Myocyte (in vitro differentiated cells): ENCODE results near the gene CLTB. TPM values are rescaled to one million over a fixed set of nuclear protein-coding genes. Genes with fewer than 3 reads are reported as not detected.

Experiments used
- DNase-seq: peaks from one replicate; pipeline ENCODE4 v3.0.0-alpha.2; 2012; ENCODE audit warnings: low read depth
- total RNA-seq: library from RNA; depleted of rRNA; stranded (reverse); fragments of >200 nt; gene quantifications from 2 replicates; pipeline ENCODE4 v1.2.3, GENCODE V29; 2014

The CLTB gene
- total RNA-seq, 1 donor from 2014 or later = 223 TPM

DNA sequence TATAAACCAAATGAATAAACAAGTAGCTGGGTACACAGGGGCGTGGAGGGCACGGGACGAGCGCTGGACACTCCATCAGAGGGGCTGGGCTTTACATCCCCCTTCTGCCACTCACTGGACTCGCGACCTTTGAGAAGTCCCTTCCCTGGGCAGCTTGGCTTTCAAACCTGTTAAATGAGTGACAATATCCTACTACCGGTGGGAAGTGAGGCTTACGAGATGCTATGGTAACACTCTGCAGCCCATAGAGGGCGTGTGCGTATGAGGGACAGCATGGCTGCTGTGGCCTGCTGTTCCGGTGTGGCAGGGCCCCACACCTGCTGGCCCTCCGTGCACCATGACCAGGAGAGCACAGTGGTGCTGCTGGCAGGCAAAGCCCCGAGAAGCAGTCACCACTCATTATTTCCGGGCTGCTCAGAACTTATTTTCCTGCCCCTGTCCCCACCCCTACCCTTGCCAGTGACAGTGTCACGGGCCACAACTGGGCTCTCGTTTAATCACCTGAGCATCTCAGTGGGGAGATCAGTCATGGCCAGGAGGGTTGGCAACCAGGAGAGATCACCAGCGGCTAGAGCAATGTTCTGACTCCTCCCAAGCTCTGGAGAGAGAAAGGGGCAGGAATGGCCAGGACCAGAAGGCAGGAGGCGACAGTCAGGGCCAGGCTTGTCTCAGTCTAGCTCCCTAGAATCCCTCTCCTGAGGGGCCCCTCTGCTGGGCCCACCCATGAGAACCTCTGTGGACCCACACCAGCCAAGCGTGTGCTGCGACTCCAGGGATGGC, 10.5 kb downstream of the CLTB start:
- no peak for DNase-seq

DNA sequence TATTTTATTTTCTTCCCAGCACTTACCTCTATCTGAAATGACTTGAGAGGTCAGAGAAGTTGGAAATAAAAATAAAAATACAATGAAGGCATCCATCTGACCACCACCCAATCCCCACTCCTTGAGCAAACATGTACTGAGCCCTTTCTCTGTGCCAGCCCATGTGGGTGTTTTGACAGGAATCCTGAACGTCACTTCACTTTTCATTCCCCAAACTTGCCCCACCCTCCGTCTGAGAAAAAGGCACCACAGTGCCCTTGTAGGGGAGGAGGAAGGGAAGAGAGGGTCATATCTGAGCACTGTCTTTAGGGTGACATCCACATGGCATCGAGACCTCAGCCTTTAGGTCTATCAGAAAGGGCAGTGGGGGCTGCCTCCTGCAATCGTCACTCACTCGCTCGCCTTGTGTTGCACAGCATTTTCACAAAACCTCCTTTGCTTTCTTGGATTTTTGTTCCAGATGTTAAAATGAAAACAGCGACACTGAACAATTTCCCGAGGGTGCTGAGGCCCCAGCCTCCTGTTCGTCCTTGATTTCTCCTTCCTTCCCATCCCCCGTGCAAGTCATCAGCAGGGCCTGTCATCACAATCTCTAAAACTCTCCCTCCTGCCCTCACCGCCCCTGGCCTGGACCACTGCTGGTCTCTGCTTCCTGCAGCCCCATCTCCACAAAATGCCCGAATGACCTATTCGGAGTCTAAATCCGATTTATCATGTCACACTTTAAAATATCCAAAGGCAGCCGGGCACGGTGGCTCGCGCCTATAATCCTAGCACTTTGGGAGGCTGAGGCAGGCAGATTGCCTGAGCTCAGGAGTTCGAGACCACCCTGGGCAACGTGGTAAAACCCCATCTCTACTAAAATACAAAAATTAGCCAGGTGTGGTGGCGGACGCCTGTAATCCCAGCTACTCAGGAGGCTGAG, 14.8 kb downstream of the CLTB start:
- no peak for DNase-seq

DNA sequence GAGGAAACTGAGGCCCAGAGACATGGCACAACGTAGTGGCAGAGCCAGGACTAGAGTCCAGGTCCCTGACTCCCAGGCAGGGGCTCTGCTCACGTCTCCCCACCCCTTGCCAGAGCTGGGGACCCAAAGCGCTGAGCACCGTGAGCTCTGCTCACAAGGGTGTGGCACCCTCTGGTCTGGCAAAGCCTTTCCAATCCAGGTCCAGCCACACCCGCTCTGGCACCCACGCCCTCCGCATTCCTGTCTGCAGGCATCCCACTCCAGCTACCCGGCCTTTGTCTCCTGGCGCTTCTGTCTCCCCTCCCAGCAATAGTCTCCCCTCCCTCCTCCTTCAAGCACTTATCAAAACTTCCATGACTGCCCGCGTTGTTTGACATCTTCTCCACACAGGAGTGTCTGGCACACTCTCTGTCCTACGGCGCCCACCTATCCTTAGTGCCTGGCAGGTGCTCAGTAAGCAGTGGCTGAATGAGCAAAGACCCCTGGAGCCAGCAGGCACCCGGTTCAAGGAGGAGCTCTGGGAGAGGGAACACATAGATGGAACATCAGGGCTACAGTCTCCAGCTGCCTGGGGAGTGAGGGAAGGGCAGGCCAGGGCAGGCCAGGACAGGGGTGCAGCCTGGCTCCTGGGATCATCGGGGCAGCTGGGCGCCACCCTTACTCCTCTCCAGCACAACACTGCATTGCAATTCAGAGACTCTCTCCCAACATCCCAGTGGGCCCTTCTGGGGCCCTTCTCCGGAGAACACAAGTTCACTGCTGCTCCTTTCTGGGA, 15.8 kb downstream of the CLTB start:
- DNase-seq = peak; percentile 48

DNA sequence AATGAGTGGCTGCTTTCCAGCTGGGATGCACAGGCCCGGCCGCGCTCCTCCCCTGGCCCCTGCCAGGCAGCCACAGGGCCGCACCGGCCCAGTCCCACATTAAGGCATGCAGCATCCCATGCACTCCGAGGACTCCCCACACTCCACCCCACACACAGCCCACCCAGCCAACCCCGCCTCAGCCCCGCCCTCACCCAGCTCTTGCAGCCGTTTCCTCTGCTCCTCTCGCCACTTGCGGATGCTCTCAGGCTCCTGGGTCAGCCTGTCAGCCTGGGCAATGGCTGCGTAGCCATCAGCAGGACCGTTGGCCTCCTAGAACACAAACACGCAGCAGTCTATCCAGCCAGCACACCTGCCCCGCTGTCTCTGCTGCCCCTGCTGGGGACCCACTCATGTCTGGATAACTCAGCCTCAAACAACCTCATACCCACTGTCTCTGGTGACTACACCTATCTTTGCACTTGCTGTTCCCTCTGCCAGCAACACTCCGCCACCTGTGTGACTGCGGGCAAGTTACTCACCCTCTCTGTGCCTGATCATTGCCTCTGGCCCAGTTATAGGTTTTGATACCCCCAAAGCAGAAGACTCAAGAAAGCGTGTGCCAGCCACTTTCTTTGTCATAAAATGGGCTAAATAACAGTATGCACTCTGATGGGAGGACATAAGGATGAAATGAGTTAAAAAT, 18.5 kb downstream of the CLTB start:
- no peak for DNase-seq

DNA sequence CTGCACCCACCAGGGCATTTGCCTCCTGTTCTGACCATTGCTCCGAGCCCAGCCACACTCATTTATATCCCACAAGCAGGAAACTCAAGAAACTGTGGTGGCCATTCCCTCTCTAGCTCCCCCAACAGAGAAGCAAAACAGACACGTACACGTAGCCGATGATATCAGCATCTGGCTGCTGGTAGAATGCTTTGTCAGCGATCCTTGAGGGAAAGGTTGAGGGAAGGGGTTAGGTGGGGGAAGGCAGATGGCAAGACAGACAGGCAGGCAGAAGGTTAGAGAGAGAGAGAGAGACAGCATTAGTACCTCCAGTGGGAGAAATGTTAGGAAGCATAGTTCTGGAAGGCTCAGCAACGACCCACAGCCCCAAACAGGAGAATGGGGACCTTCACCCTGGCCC, 20.0 kb downstream of the CLTB start:
- DNase-seq = no peak

DNA sequence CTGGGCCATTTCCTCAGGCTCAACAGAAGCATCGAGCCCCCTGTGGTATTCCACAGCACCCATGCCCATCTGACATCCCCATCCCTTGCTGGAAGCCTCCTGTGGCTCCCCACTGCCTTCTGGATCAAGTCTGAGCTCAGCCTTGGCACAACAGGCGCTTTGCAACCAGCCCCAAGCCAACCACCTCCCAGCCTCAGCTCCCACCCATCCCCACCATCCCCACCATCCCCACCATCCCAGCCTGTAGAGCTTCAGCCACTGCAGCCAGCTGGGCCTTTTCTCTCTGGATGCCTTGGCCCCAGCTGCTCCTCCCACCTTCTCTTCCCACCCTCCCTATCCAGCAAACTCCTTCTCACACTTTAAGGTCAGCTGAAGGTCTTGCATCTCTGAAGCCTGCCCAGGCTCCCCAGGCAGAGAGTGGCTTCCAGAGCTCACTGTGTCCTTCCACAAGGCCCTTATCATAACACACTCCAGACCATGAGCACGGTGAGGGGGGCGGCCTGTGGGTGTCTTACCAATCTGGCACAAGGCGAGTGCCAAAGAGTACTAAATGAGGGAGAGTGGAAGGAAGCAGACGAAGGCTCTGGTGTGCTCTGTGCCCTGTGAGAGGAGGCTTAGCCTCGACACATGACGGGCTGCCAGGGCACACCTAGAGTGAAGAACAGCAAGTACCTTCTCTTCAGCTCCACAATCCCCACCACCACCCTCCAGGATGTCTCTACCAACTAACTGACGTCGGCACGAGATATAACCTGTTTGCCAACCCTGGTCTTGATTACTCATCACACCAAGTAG, 21.3 kb downstream of the CLTB start:
- DNase-seq = no peak

DNA sequence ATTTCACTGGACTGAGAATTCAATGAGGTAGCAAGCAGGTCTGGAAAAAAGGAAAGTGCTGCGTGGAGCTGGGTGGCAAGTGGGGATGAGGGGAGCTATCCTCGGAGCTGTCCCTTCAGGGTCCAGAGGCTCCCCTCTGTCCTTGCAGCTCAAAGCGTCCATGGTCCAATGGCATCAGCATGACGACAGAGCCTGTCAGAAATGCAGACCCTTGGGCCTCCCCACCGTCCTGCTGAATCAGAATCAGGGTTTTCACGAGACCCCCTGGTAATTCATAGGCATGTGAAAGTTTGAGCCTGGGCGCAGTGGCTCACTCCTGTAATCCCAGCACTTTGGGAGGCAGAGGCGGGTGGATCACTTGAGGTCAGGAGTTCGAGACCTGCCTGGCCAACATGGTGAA, 22.2 kb downstream of the CLTB start:
- no peak for DNase-seq

DNA sequence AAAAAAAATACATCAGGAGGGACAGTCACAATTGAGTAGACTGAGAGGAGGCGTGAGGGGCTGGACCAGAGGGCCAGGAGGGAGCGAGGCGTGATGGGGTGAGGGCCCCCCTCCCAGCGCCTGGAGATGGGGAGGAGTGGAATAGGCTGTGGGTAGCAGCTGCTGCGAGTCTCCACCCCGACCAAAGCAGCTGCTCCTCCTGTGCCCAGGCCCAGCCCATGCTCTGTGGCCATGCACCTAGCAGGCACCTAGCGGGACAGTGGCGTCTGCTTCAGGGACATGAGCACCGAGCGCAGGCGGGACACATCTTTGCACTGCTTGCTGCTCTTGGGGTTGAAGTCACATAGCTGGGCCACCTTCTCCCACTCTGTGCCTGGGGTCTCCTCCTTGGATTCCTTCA, 23.8 kb downstream of the CLTB start:
- DNase-seq = peak; percentile 34

DNA sequence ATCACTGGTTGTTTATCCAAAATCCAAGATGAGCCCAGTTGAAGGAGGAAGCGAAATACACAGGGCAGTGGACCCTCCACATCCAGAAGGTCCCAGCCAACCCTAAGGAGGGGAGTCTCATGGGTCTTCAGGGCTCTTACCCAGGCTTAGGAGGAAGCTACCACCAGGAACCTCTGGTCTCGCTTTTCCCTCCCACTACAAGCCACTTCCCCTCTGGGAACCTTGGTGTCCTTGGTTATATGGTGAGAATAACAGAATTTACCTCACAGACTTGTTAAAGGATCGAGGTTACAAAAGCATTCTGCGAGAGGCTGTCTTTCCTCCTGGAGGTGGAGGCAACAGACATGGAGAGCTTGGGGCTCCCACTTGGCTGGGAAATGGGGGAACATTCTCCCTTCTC, 24.3 kb downstream of the CLTB start:
- DNase-seq = no peak

DNA sequence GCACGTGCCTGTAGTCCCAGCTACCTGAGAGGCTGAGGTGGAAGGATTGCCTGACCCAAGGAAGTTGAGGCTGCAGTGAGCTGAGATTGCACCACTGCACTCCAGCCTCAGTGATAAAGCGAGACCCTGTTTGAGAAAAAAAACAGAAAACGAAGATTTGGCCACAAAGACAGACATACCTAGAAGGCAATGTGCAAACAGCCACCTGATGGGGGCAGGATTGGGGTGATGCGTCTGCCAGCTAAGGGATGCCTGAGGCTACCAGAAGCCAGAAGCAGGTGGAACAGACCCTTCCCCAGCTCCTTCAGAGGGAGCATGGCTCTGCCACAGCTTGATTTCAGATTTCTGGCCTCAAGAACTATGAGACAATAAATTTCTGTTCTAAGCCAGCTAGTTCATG, 24.9 kb downstream of the CLTB start:
- no peak for DNase-seq

DNA sequence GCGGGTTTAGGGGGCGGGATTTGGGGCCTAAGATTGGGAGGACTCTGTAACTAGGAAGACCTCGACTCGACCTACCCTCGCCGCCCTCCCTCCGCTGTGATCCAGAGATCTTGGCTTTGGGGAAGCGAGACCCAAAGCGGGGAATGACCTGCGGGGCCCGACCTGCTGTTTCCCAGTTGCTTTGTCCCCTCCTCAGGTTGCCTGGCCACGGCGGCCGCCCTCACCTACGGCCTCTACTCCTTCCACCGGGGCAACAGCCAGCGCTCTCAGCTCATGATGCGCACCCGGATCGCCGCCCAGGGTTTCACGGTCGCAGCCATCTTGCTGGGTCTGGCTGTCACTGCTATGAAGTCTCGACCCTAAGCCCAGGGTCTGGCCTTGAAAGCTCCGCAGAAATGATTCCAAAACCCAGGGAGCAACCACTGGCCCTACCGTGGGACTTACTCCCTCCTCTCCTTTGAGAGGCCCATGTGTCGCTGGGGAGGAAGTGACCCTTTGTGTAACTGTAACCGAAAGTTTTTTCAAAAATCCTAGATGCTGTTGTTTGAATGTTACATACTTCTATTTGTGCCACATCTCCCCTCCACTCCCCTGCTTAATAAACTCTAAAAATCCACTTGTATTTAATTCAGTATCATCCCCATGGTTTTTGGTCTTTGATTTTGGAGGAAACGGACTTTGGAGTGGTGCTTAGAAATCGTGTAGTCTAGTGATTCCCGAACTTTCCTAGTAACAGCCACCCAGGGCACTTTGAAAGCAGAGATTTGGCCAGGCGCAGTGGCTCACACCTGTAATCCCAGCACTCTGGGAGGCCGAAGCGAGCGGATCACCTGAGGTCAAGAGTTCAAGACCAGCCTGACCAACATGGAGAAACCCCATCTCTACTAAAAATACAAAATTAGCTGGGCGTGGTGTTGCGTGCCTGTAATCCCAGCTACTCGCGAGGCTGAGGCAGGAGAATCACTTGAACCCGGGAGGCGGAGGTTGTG, 26.9 kb downstream of the CLTB start:
- no peak for DNase-seq

DNA sequence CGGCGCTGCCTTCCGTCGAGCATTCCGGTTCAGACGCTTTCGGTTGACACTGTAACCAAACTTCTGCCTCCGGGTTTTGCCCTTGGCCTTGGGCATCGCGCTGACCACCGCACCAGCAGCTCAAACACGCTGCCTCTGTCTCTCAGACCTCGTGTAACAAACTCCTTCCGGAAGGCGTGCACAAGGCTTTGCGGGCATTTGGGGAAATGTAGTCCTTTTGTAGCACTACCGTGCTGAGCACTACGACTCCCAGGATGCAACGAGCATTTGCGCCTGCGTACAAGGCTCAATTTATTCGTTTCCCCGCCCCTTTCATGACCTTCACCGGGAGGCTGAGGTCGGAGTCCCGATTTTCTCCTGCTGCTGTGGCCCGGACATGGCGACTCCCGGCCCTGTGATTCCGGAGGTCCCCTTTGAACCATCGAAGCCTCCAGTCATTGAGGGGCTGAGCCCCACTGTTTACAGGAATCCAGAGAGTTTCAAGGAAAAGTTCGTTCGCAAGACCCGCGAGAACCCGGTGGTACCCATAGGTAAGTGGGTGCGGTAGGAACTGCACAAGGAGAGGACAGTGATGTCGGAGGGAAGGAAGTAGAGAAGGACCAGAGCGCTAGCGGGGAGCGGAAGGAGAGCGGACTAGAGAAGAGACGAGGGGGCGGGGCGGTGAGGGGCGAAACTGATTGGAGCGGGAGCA, 27.8 kb downstream of the CLTB start, which contains the start of the genes HIGD2A and NOP16:
Gene HIGD2A, plus strand, starts transcription at position 308 of the 691 bp plus-strand sequence. Its CDS starts 69 bp downstream, at position 377.
Gene NOP16, minus strand, starts transcription at position 155 of the 691 bp plus-strand sequence. Its CDS starts 59 bp downstream, at position 96.
- peak; percentile 100 for DNase-seq

DNA sequence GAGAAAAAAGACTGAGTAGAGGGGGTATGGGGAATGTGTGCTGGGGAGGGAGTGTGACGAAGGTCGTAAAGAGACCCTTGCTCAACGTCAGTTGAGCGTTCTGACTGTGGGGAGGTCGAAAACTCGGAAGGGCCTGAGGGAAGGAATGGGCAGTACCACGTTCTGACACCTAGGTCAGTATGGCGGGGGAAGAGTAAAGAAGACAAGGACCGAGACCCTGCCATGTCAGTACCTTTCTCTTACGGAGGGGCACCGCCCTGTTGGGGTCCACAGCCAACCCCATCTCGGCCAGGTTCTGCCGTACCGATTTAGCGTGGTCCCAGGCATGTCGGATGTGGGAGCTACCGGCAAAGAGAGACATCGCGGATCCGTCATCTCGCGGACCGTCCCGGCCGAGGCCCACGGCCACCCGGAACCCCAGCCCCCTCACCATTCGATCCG, 28.3 kb downstream of the CLTB start:
- peak; percentile 48 for DNase-seq

DNA sequence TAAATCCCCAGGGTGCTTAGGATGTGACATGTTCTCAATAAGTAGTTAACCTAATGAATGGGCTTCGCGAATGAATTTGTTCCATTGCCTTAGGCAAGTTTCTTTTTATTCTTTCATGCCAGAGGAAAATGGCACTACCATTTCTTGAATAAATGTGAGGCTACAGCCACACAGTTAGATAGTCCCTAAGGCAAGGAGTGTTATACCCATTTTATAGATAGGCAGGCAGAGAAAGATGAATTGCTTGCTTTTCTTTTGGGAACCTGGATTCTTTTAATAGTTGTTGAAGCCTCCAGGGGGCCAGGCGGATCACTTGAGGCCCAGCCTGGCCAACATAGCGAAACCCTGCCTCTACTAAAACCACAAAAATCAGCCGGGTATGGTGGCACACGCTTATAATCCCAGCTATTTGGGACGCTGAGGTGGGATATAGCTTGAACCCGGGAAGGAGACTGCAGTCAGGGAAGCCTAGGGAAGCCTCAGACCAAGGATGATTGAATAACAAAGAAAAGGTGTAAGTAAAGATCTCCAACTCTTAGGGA, 28.9 kb downstream of the CLTB start:
- peak; percentile 25 for DNase-seq

DNA sequence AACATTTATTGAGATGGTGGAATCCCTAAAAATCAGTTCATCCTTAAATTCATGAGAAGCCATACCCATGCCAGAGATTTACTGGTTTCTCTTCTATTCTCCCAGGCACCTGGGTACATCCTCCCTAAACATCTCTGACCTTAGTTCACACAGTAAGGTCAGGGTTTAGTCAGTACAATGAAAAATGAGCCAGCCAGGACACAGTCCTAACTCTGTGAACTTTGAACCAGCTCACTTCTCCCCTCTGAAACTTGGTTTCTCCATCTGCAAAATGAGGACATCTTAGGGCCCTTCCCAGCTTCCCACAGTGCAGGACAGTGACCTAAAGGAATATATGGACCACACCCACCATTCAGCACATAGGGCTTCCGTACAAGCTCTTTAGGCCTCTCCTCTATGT, 29.8 kb downstream of the CLTB start:
- DNase-seq = no peak

DNA sequence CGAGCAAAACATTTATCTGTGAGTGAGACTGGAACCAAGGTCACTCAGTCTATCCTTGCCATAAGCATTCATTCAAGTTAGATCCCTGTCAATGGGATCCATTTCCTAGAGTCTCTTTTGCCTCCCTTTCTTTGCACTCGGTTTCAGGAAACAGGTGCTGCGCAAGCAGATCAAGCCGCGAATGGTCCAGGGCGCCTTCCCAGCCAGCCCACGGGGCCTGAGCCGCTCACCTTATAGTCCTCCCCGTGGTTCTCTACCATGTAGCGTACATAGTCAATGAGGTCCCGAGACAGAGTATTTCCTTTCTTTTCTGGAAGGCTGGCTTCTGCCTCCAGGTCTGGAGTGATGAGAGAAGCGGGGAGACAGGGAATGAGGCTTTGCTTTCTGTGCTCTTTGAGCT, 31.3 kb downstream of the CLTB start:
- no peak for DNase-seq

DNA sequence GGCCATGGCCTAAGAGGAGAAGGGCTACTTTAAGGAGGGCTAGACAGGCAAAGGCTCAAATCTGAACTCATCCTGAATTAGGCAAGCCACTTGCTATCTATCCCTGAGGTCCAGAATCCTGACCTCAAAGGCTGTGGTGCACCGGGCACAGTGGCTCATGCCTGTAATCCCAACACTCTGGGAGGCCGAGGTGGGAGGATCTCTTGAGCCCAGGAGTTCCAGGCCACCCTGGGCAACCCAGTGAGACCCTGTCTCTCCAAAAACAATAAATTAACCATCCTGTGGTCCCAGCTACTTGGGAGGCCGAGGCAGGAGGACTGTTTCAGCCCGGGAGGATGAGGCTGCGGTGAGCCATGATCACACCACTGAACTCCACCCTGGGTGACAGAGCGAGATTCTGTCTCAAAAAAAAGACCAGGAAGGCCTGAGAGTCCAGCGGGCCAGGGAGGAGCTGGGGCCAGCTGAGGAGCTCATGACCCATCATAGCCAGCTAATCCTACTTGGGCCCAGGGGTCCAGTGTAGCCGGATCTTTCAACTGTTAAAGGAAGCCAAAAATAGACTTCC, 31.9 kb downstream of the CLTB start:
- DNase-seq = no peak
